LoVo (cell line): ENCODE results near the gene CAMK2N2.

Experiments used
- DNase-seq: peaks from one replicate; pipeline ENCODE4 v3.0.0-alpha.2; 2016; ENCODE audit warnings: low spot score

CAMK2N2 gene

DNA sequence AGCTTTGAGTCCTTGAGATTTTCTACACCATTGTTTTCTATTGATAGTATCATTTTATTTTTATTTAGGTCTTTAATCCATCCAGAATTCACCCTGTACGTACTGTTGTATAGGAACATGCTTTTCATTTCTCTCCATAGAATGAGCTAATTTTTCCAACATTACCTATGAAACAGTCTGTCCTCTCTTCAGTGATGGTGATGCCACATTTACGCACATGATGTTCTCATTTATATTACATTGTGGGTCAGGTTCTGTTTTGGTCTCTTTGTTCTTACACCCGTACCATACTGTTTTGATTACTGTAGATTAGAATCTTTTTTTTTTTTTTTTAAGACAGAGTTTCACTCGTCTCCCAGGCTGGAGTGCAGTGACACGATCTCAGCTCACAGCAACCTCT is 49.6 kb downstream of the CAMK2N2 start:
- no peak for DNase-seq

DNA sequence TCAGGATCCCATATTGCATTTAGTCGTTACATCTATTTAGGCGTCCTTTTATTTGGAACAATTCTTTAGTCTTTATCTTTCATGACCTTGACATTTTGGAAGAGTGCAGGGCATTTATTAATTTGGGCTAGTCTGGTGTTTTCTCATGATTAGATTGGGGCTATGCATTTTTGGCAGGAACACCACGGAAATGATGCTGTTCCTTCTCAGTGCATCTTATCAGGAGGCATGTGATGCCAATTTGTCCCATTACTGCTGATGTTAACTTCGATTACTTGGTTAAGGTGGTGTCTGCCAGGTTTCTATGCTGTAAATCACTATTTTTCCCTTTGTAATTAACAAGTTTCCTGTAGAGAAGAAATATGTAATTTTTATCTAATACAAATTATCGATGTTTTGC is 50.1 kb downstream of the CAMK2N2 start:
- DNase-seq: no peak
